Measurements from ENCODE around the gene PPIL1. TPM values are rescaled to one million over a fixed set of nuclear protein-coding genes. Genes with fewer than 3 reads are reported as not detected.

The PPIL1 gene
- total and polyA plus RNA-seq, 2 of the 13 experiments (the other 11 are each of a cell fraction or from before 2014, with no cell fraction given) = 74.2 to 144 TPM

GRCh38 chr6:36840432-36841403, 33.9 kb downstream of the PPIL1 start (continued):
- TF ChIP-seq PBX2 (CRISPR knock-in tag; IDR thresholded peaks at IDR 0.05) (peak; percentile 32; the same call in 1 of the 2 replicates), KDM6A (CRISPR knock-in tag; IDR thresholded peaks at IDR 0.05; ENCODE audit: low read depth) (0 out of 2 replicates have a peak, but pooled peaks have one; percentile 15), ZNF629 (CRISPR knock-in tag; conservative IDR thresholded peaks at IDR 0.05) (no peak), ZNF124 (CRISPR knock-in tag; IDR thresholded peaks at IDR 0.05) (no peak), HIVEP1 (CRISPR knock-in tag; IDR thresholded peaks at IDR 0.05) (peak; percentile 59; the same call in 1 of the 2 replicates), ZSCAN21 (CRISPR knock-in tag; IDR thresholded peaks at IDR 0.05; ENCODE audit: borderline replicate concordance) (peak; percentile 66; the same call in 1 of the 2 replicates), MTF1 (CRISPR knock-in tag; IDR thresholded peaks at IDR 0.05) (no peak), ZFX (CRISPR knock-in tag; IDR thresholded peaks at IDR 0.05; ENCODE audit: low read depth) (peak; percentile 49), RXRA (CRISPR knock-in tag; IDR thresholded peaks at IDR 0.05) (no peak), ZNF17 (CRISPR knock-in tag; IDR thresholded peaks at IDR 0.05) (no peak), ZNF570 (CRISPR knock-in tag; IDR thresholded peaks at IDR 0.05; ENCODE audit: borderline replicate concordance) (no peak), LCORL (IDR thresholded peaks at IDR 0.05) (no peak), LCORL (CRISPR knock-in tag; IDR thresholded peaks at IDR 0.05) (0 out of 2 replicates have a peak, but pooled peaks have one; percentile 32), PRDM10 (CRISPR knock-in tag; IDR thresholded peaks at IDR 0.05; ENCODE audit: low read depth) (no peak), HOXA9 (CRISPR knock-in tag; IDR thresholded peaks at IDR 0.05; ENCODE audit: borderline replicate concordance) (no peak), ZNF550 (CRISPR knock-in tag; IDR thresholded peaks at IDR 0.05; ENCODE audit: borderline replicate concordance) (no peak), WIZ (CRISPR knock-in tag; IDR thresholded peaks at IDR 0.05) (no peak), ZNF512 (CRISPR knock-in tag; IDR thresholded peaks at IDR 0.05) (no peak), THAP9 (CRISPR knock-in tag; IDR thresholded peaks at IDR 0.05; ENCODE audit: borderline replicate concordance) (no peak), ZNF746 (CRISPR knock-in tag; IDR thresholded peaks at IDR 0.05) (no peak)

All from HepG2 (cell line).